Hematopoietic multipotent progenitor cell (in vitro differentiated cells): Measurements from ENCODE around the gene DCAF8. TPM values are rescaled to one million over a fixed set of nuclear protein-coding genes. Genes with fewer than 3 reads are reported as not detected.
A peak's percentile ranks its signal among the peaks of the same experiment; 100 is the strongest.
"Not testable (repeated sequence)": the region's sequence is repeated elsewhere in the genome, so short reads cannot be mapped to it uniquely, and the experiment has no call there.

Source experiments
- DNase-seq, 3 donors: peaks; one replicate each; pipeline ENCODE4 v3.0.0-alpha.2; 2011 to 2015; ENCODE audit warnings: low read depth in 2 of 3, low spot score in 2 of 3
- total RNA-seq: library from RNA; depleted of rRNA; stranded (reverse); fragments of >200 nt; gene quantifications from one replicate; pipeline ENCODE4 v1.2.3, GENCODE V29; 2012

DCAF8 gene
- 98.8 TPM for total RNA-seq

- DNase-seq = peak; percentile 96 to 99 (median 98)
Observed at GRCh38 chr1:160261893-160262794, at the start of gene DCAF8. TSS of gene DCAF8 (minus strand) at chr1:160262549. CDS start at chr1:160244008, 18,541 bp downstream.

GRCh38 chr1:160309571-160309970 lies 47.2 kb upstream of the DCAF8 start:
- DNase-seq = no peak

GRCh38 chr1:160309185-160309557 lies 46.8 kb upstream of the DCAF8 start:
- no peak for DNase-seq

- DNase-seq = no peak
Observed at GRCh38 chr1:160308451-160309184, 46.3 kb upstream of the DCAF8 start.

GRCh38 chr1:160307118-160307791 lies 44.9 kb upstream of the DCAF8 start:
- peak in 2 of 3 donors; percentile 49 to 75 for DNase-seq

GRCh38 chr1:160300173-160300572 lies 37.8 kb upstream of the DCAF8 start:
- DNase-seq = no peak

GRCh38 chr1:160296036-160296435 lies 33.7 kb upstream of the DCAF8 start:
- DNase-seq = no peak

GRCh38 chr1:160293020-160293968 lies 30.9 kb upstream of the DCAF8 start:
- no peak for DNase-seq

- peak; percentile 53 to 78 (median 63) for DNase-seq
Observed at GRCh38 chr1:160291248-160292220, 29.2 kb upstream of the DCAF8 start.

- DNase-seq = not testable (repeated sequence)
Observed at GRCh38 chr1:160287769-160288168, 25.4 kb upstream of the DCAF8 start.

- DNase-seq = no peak
Observed at GRCh38 chr1:160285506-160285905, 23.2 kb upstream of the DCAF8 start.

- DNase-seq = peak; percentile 80 to 92 (median 91)
Observed at GRCh38 chr1:160284782-160285344, 22.5 kb upstream of the DCAF8 start, which contains the start of gene PEX19. TSS of gene PEX19 (minus strand) at chr1:160285133. CDS start at chr1:160285124, 9 bp downstream.

- DNase-seq = peak in 1 of 3 donors; percentile 1
Observed at GRCh38 chr1:160284220-160284781, 22.0 kb upstream of the DCAF8 start.

GRCh38 chr1:160282807-160283206 lies 20.5 kb upstream of the DCAF8 start:
- DNase-seq = no peak

- no peak for DNase-seq
Observed at GRCh38 chr1:160277987-160278386, 15.6 kb upstream of the DCAF8 start.

- DNase-seq = no peak
Observed at GRCh38 chr1:160277330-160277729, 15.0 kb upstream of the DCAF8 start.

- DNase-seq = no peak
Observed at GRCh38 chr1:160271025-160271424, 8.7 kb upstream of the DCAF8 start.
